Neural cell (in vitro differentiated cells): Measurements from ENCODE around the gene MYL6B.

Experiments
- POLR2AphosphoS5 ChIP-seq: IDR thresholded peaks from 2 replicates; pipeline ENCODE4 v1.6.1; 2012
- TF ChIP-seq, protein P1 (sequence below): fragments of 450-650 bp; IDR thresholded peaks from 2 replicates; pipeline ENCODE4 v1.5.1; 2014; ENCODE audit warnings: antibody characterized with exemption, mild to moderate bottlenecking, moderate library complexity; ENCODE audit not compliant: poor library complexity, severe bottlenecking

DNA sequence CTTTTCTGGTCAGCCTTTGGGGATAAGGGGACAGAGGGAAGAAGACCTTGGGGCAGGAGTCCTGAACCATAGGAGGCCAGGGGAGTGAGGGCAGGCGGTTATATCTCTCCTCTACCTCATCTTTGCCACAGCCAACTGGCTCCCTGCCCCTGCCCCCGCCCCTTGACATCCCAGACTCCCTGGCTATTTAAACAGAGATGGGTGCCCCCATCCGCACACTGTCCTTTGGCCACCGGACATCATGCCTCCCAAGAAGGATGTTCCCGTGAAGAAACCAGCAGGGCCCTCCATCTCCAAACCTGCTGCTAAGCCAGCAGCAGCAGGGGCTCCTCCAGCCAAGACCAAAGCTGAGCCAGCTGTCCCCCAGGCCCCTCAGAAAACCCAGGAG is 1.3 kb downstream of the MYL6B start:
- no peak for TF ChIP-seq POLR2AphosphoS5
- TF ChIP-seq, protein P1, sequence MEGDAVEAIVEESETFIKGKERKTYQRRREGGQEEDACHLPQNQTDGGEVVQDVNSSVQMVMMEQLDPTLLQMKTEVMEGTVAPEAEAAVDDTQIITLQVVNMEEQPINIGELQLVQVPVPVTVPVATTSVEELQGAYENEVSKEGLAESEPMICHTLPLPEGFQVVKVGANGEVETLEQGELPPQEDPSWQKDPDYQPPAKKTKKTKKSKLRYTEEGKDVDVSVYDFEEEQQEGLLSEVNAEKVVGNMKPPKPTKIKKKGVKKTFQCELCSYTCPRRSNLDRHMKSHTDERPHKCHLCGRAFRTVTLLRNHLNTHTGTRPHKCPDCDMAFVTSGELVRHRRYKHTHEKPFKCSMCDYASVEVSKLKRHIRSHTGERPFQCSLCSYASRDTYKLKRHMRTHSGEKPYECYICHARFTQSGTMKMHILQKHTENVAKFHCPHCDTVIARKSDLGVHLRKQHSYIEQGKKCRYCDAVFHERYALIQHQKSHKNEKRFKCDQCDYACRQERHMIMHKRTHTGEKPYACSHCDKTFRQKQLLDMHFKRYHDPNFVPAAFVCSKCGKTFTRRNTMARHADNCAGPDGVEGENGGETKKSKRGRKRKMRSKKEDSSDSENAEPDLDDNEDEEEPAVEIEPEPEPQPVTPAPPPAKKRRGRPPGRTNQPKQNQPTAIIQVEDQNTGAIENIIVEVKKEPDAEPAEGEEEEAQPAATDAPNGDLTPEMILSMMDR, result no peak
